ENCODE data around the gene PAK1. TPM values are rescaled to one million over a fixed set of nuclear protein-coding genes. Genes with fewer than 3 reads are reported as not detected.

Gene PAK1
- total and polyA plus RNA-seq, 2 of the 4 experiments (the other 2 are of a cell fraction): 34.3 to 60.6 TPM

DNA sequence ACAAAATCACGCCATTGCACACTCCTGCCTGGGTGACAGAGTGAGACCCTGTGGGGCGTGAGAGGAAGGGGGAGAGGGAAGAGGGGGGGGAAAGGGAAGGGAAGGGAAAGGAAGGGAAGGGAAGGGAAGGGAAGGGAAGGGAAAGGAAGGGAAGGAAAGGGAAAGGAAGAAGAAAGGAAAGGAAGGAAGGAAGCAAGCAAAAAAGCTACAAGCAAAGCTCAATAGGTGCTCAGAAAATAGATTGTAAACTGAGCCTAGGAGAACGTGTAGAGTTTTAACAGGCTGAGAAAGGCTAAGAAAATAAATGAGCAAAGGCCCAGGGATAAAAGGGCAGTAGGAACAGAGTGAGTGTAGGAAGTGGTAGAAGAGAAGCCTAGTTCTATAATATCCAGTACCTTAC lies 141.6 kb downstream of the PAK1 start:
- Histone ChIP-seq H4K5ac (ENCODE audit: low read depth, low read length) (no peak overlapping the region), H3K9me1 (ENCODE audit: insufficient read depth, low read length) (no peaks in the 10 kb centered on the region), H3K9ac (ENCODE audit: low read depth, low read length) (no peak overlapping the region), H2BK20ac (ENCODE audit: low read depth, low read length) (no peak overlapping the region), H2BK5ac (ENCODE audit: low read depth, low read length, poor library complexity, severe bottlenecking) (no peak overlapping the region), H2BK120ac (ENCODE audit: low read depth, low read length) (no peak overlapping the region), H3K9me3 (ENCODE audit: control insufficient read depth, insufficient read depth, low read length) (no peaks in the 10 kb centered on the region), H3K27me3 (ENCODE audit: control insufficient read depth, insufficient read depth, low read length) (no peaks in the 10 kb centered on the region), H2AFZ (replicated peaks; ENCODE audit: low read length, poor library complexity) (no peak overlapping the region), H2AK9ac (replicated peaks; ENCODE audit: low read depth, low read length, poor library complexity) (no peak overlapping the region), H3K4me1 (ENCODE audit: control insufficient read depth, insufficient read depth, low read length) (no peaks in the 10 kb centered on the region), H3K14ac (replicated peaks; ENCODE audit: low read depth, low read length) (no peak overlapping the region), H3K56ac (ENCODE audit: extremely low read depth, insufficient read depth, low read length) (no peak overlapping the region), H3K4me3 (ENCODE audit: insufficient read depth, low read depth, low read length) (no peak overlapping the region), H4K91ac (ENCODE audit: insufficient read depth, low read depth, low read length) (no peak overlapping the region), H4K8ac (ENCODE audit: low read depth in 2 of 2, low read length in 2 of 2) (no peak overlapping the region), H3K18ac (ENCODE audit: low read depth, low read length) (no peak overlapping the region), H3K23ac (ENCODE audit: low read depth, low read length) (no peak overlapping the region), H3K27ac (ENCODE audit: insufficient read depth, low read length) (no peak overlapping the region), H4K20me1 (ENCODE audit: insufficient read depth, low read length) (no peaks in the 10 kb centered on the region), H3K79me1 (ENCODE audit: low read depth in 1 of 2, low read length in 2 of 2) (no peaks in the 10 kb centered on the region), H3K4ac (ENCODE audit: low read depth, low read length) (no peak overlapping the region), H2AK5ac (ENCODE audit: low read depth, low read length) (no peak overlapping the region), H2BK15ac (ENCODE audit: low read depth, low read length) (no peak overlapping the region), H3K4me2 (ENCODE audit: low read depth, low read length) (no peak overlapping the region), H3K36me3 (ENCODE audit: control insufficient read depth, insufficient read depth, low read length) (peaks cover 4% of the 10 kb centered on the region)
- ATAC-seq (ENCODE audit: low read depth) (no peak), DNase-seq (no peak)
- CTCF ChIA-PET: no interaction called here
- in situ Hi-C loops (cut with MboI; ENCODE audit: low sequenced_read_pairs) (no loop called here), intact Hi-C loops (cut with micrococcal nuclease) (no loop called here), dilution Hi-C loops (cut with HindIII; ENCODE audit: low sequenced_read_pairs, unreplicated experiment) (no loop called here)
- no peak for TF ChIP-seq NFE2L2 (IDR thresholded peaks at IDR 0.05; ENCODE audit: low read depth, low read length)
- TF ChIP-seq MAZ (IDR thresholded peaks at IDR 0.05; ENCODE audit: borderline replicate concordance, low read depth, low read length): no peak
- TF ChIP-seq SMC3 (IDR thresholded peaks at IDR 0.05; ENCODE audit: low read depth, low read length): no peak
- no peak for TF ChIP-seq CHD1 (IDR thresholded peaks at IDR 0.05; ENCODE audit: low read depth, low read length)
- no peak for TF ChIP-seq RFX5 (IDR thresholded peaks at IDR 0.05; ENCODE audit: low read depth, low read length)
- TF ChIP-seq RAD21 (IDR thresholded peaks at IDR 0.05; ENCODE audit: low read length): no peak
- no peak for TF ChIP-seq MAFK (IDR thresholded peaks at IDR 0.05; ENCODE audit: low read depth, low read length)
- TF ChIP-seq, protein P1, sequence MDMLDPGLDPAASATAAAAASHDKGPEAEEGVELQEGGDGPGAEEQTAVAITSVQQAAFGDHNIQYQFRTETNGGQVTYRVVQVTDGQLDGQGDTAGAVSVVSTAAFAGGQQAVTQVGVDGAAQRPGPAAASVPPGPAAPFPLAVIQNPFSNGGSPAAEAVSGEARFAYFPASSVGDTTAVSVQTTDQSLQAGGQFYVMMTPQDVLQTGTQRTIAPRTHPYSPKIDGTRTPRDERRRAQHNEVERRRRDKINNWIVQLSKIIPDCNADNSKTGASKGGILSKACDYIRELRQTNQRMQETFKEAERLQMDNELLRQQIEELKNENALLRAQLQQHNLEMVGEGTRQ (IDR thresholded peaks at IDR 0.05; ENCODE audit: low read depth, low read length): no peak
- TF ChIP-seq ELK1 (IDR thresholded peaks at IDR 0.05; ENCODE audit: borderline replicate concordance, low read depth, low read length): no peak
- TF ChIP-seq RCOR1 (IDR thresholded peaks at IDR 0.05; ENCODE audit: insufficient replicate concordance, low read length): no peak
- no peak for TF ChIP-seq POLR2A (IDR thresholded peaks at IDR 0.05; ENCODE audit: low read depth, low read length)
- no peak for TF ChIP-seq FOS (IDR thresholded peaks at IDR 0.05; ENCODE audit: low read depth, low read length)
- POLR2A ChIA-PET (ENCODE audit: unreplicated experiment): no interaction called here
- no TSS peak for BruUV-seq (replicated peaks)
- WGBS, 2 experiments (ENCODE audit: extremely low coverage in 2 of 2, insufficient read length in 1 of 2): no CpG with 5 or more reads among the region's 3 CpGs

Data from IMR-90 (cell line).